Smooth muscle cell (in vitro differentiated cells): ENCODE measurements around the gene NEK3. TPM values are rescaled to one million over a fixed set of nuclear protein-coding genes. Genes with fewer than 3 reads are reported as not detected.

ENCODE experiments used
- DNase-seq: peaks from one replicate; lab custom pipeline; 2025; ENCODE audit not compliant: unreplicated experiment; lab: John Stamatoyannopoulos, UW
- H2AFZ ChIP-seq: fragments of 200-600 bp; sonication (generic); 2 replicates; pipeline ENCODE4 v1.6.0; 2016; ENCODE audit warnings: antibody characterized with exemption, low read depth, mild to moderate bottlenecking
- H3F3A ChIP-seq: fragments of 200-600 bp; sonication (generic); 2 replicates; pipeline ENCODE4 v1.6.0; 2017; ENCODE audit warnings: antibody characterized with exemption, low read depth
- H3K27ac ChIP-seq: fragments of 200-600 bp; sonication (generic); 2 replicates; pipeline ENCODE4 v1.5.1; 2016; ENCODE audit warnings: low read depth, mild to moderate bottlenecking
- H3K27me3 ChIP-seq: fragments of 200-600 bp; sonication (generic); 2 replicates; pipeline ENCODE4 v1.6.1; 2016; ENCODE audit warnings: low read depth, mild to moderate bottlenecking
- H3K36me3 ChIP-seq: fragments of 200-600 bp; sonication (generic); 2 replicates; pipeline ENCODE4 v1.5.1; 2016; ENCODE audit warnings: low read depth
- H3K4me1 ChIP-seq: fragments of 200-600 bp; sonication (generic); 2 replicates; pipeline ENCODE4 v1.5.1; 2016; ENCODE audit warnings: low read depth
- H3K4me2 ChIP-seq: fragments of 200-600 bp; sonication (generic); 2 replicates; pipeline ENCODE4 v1.6.0; 2016; ENCODE audit warnings: mild to moderate bottlenecking
- H3K4me3 ChIP-seq: fragments of 200-600 bp; sonication (generic); 2 replicates; pipeline ENCODE4 v1.5.1; 2016; ENCODE audit warnings: mild to moderate bottlenecking
- H3K79me2 ChIP-seq: fragments of 200-600 bp; sonication (generic); 2 replicates; pipeline ENCODE4 v1.6.0; 2016; ENCODE audit warnings: low read depth, mild to moderate bottlenecking
- H3K9ac ChIP-seq: fragments of 200-600 bp; sonication (generic); 2 replicates; pipeline ENCODE4 v1.6.0; 2016; ENCODE audit warnings: low read depth
- H3K9me3 ChIP-seq: fragments of 200-600 bp; sonication (generic); replicated peaks from 2 replicates; pipeline ENCODE4 v1.5.1; 2016; ENCODE audit warnings: low read depth
- H4K20me1 ChIP-seq: fragments of 200-600 bp; sonication (generic); 2 replicates; pipeline ENCODE4 v1.6.0; 2016; ENCODE audit warnings: low read depth
- WGBS: methylation state at CpG from one replicate; pipeline ENCODE4 v1.1.7; 2016; ENCODE audit warnings: low lambda C conversion rate; 5-methylcytosine and 5-hydroxymethylcytosine counted together
- polyA plus RNA-seq: library from polyadenylated mRNA; unstranded; fragments of >200 nt; fragmentation: Nextera tagmentation; extraction: Ambion mirVana; gene quantifications from 2 replicates; pipeline ENCODE4 v1.2.1, GENCODE V29; 2016
- total RNA-seq: library from RNA; depleted of rRNA; stranded (reverse); fragments of >200 nt; gene quantifications from 2 replicates; pipeline ENCODE4 v1.2.3, GENCODE V29; 2014
- TF ChIP-seq, protein P1 (sequence below): fragments of 200-600 bp; sonication (generic); IDR thresholded peaks from 2 replicates; pipeline ENCODE4 v1.5.1; 2017; ENCODE audit warnings: borderline replicate concordance, mild to moderate bottlenecking, antibody characterized with exemption; ENCODE audit not compliant: insufficient read depth, poor library complexity, severe bottlenecking

The NEK3 gene
- total and polyA plus RNA-seq, 2 experiments from 2014 or later: 24.5 to 33.8 TPM

- Histone ChIP-seq H3K27me3 (no peaks in the 10 kb centered on the region), H3K4me3 (no peak overlapping the region), H3K4me2 (no peak overlapping the region), H3K36me3 (no peaks in the 10 kb centered on the region), H3K79me2 (peaks cover 5% of the 10 kb centered on the region), H3K9ac (no peak overlapping the region), H3K4me1 (peaks cover 14% of the 10 kb centered on the region), H2AFZ (no peak overlapping the region), H4K20me1 (no peaks in the 10 kb centered on the region), H3K9me3 (no peaks in the 10 kb centered on the region), H3F3A (no peaks in the 10 kb centered on the region), H3K27ac (no peak overlapping the region)
- WGBS: 90% methylated on average over 6 of the region's 6 CpGs
- TF ChIP-seq, protein P1, sequence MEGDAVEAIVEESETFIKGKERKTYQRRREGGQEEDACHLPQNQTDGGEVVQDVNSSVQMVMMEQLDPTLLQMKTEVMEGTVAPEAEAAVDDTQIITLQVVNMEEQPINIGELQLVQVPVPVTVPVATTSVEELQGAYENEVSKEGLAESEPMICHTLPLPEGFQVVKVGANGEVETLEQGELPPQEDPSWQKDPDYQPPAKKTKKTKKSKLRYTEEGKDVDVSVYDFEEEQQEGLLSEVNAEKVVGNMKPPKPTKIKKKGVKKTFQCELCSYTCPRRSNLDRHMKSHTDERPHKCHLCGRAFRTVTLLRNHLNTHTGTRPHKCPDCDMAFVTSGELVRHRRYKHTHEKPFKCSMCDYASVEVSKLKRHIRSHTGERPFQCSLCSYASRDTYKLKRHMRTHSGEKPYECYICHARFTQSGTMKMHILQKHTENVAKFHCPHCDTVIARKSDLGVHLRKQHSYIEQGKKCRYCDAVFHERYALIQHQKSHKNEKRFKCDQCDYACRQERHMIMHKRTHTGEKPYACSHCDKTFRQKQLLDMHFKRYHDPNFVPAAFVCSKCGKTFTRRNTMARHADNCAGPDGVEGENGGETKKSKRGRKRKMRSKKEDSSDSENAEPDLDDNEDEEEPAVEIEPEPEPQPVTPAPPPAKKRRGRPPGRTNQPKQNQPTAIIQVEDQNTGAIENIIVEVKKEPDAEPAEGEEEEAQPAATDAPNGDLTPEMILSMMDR: no peak
- DNase-seq: no peak
These were observed 1.1 kb upstream of the NEK3 start for GRCh38 chr13:52160506-52160905.

GRCh38 chr13:52160053-52160452 is 656 bp upstream of the NEK3 start:
- H3K4me2 ChIP-seq: peak overlapping the region; percentile 96
- TF ChIP-seq, protein P1: no peak
- peak overlapping the region; percentile 97 for H2AFZ ChIP-seq
- no peaks in the 10 kb centered on the region for H3K36me3 ChIP-seq
- no peaks in the 10 kb centered on the region for H4K20me1 ChIP-seq
- no peaks in the 10 kb centered on the region for H3F3A ChIP-seq
- H3K4me1 ChIP-seq: peaks cover 14% of the 10 kb centered on the region
- H3K9ac ChIP-seq: no peak overlapping the region
- H3K27ac ChIP-seq: no peak overlapping the region
- 98% methylated on average over 6 of the region's 6 CpGs for WGBS
- peaks cover 5% of the 10 kb centered on the region for H3K79me2 ChIP-seq
- H3K4me3 ChIP-seq: peak overlapping the region; percentile 92
- no peaks in the 10 kb centered on the region for H3K9me3 ChIP-seq
- H3K27me3 ChIP-seq: no peaks in the 10 kb centered on the region
- DNase-seq: no peak

- Histone ChIP-seq H2AFZ (peak overlapping the region; percentile 97), H3K4me3 (peak overlapping the region; percentile 92), H3K27ac (peak overlapping the region; percentile 59), H3K79me2 (peaks cover 5% of the 10 kb centered on the region), H4K20me1 (no peaks in the 10 kb centered on the region), H3K9ac (peak overlapping the region; percentile 81), H3K9me3 (no peaks in the 10 kb centered on the region), H3K4me2 (peak overlapping the region; percentile 96), H3K36me3 (no peaks in the 10 kb centered on the region), H3K4me1 (peaks cover 14% of the 10 kb centered on the region), H3F3A (no peaks in the 10 kb centered on the region), H3K27me3 (no peaks in the 10 kb centered on the region)
- DNase-seq: peak; percentile 38
- 18% methylated on average over 17 of the region's 17 CpGs for WGBS
- TF ChIP-seq, protein P1: no peak
These were observed 703 bp downstream of the NEK3 start for GRCh38 chr13:52158629-52159158.

DNA sequence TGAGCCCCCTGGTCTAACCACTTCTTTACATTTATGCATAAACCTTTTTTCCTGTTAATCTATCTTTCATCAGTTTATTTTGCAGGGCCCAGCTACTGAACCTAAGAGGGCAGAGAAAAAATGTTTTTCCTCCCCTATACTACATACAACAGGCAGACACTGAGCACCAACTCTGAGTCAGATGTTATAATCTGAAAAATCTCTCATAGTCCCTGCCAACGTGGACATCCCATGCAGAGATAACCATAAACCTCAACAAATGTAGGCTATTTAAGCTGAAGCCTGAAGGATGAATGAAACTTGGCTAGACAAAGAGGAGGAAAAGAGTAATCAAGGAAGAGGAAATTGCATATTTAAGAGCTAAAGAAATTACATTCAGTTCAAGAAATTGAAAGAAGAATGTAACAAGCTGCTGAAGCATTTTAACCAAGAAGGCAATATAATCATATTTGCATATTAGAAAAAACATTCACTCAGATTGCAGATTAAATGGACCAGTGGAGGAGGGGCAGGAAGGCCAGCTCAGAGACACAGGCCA is 2.6 kb downstream of the NEK3 start:
- Histone ChIP-seq H4K20me1 (no peaks in the 10 kb centered on the region), H3K27ac (peak overlapping the region; percentile 4), H3K4me2 (peak overlapping the region; percentile 5), H3K9ac (no peak overlapping the region), H3K4me3 (no peak overlapping the region), H2AFZ (no peak overlapping the region), H3K36me3 (no peaks in the 10 kb centered on the region), H3K4me1 (peaks cover under 1% of the 10 kb centered on the region), H3F3A (no peaks in the 10 kb centered on the region), H3K27me3 (no peaks in the 10 kb centered on the region), H3K79me2 (peaks cover 5% of the 10 kb centered on the region), H3K9me3 (no peaks in the 10 kb centered on the region)
- DNase-seq: no peak
- 11% methylated on average over 1 of the region's 1 CpG for WGBS
- TF ChIP-seq, protein P1: no peak
